ENCODE data around the gene CRYBG1.

CRYBG1 gene

DNA sequence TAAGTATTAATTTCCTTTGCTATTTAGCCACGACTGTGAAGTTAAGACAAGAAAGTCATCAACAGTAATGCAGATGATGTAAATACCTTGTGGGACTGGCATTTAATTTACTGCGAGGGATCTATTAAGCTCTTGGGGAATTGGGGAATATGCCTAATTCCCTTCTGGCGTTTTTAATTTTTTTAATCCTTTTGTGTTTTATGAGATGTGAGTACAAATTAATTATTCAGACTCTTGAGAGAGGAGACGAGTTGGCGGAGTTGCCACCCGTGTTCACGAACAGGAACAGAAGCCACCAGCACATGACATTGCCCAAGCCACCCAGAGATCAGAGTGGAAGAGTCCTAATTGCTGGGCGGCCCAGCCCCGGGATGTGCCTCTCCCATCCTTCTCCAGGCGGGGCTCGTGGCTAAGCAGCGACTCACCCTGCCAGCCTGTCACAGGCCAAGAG is 533 bp upstream of the CRYBG1 start:
- Histone ChIP-seq H3K27me3 (replicated peaks; ENCODE audit: insufficient read depth, low read length) (peaks cover 11% of the 10 kb centered on the region), H3F3A (ENCODE audit: insufficient read depth, low read length) (no peaks in the 10 kb centered on the region), H2AFZ (ENCODE audit: low read length) (peak overlapping the region; percentile 69; the same call in 1 of the 2 replicates), H3K4me3 (ENCODE audit: low read length) (peak overlapping the region; percentile 51), H3K9me3 (replicated peaks; ENCODE audit: insufficient read depth, low read length) (no peaks in the 10 kb centered on the region), H3K27ac (ENCODE audit: low read length) (no peak overlapping the region), H3K4me1 (ENCODE audit: low read length) (peaks cover 9% of the 10 kb centered on the region), H3K9ac (ENCODE audit: low read length) (no peak overlapping the region), H3K9me2 (replicated peaks; ENCODE audit: insufficient read depth, low read length) (no peaks in the 10 kb centered on the region), H3K36me3 (replicated peaks; ENCODE audit: insufficient read depth, low read length) (no peaks in the 10 kb centered on the region), H4K20me1 (ENCODE audit: insufficient read depth, low read length) (no peaks in the 10 kb centered on the region), H3K79me2 (ENCODE audit: low read length) (no peaks in the 10 kb centered on the region), H3K4me2 (ENCODE audit: low read depth, low read length) (peak overlapping the region; percentile 76)
- TF ChIP-seq EZH2phosphoT487 (IDR thresholded peaks at IDR 0.05; ENCODE audit: low read length) (no peak), CTCF (IDR thresholded peaks at IDR 0.05; ENCODE audit: low read length) (no peak), EZH2 (optimal IDR thresholded peaks at IDR 0.05; ENCODE audit: low read depth, low read length) (no peak)
- DNase-seq: no peak

- Histone ChIP-seq H3K9me2 (replicated peaks; ENCODE audit: insufficient read depth, low read length) (no peaks in the 10 kb centered on the region), H2AFZ (ENCODE audit: low read length) (peak overlapping the region; percentile 85), H3K27ac (ENCODE audit: low read length) (no peak overlapping the region), H3K27me3 (replicated peaks; ENCODE audit: insufficient read depth, low read length) (peaks cover 11% of the 10 kb centered on the region), H3K9ac (ENCODE audit: low read length) (no peak overlapping the region), H3K79me2 (ENCODE audit: low read length) (no peaks in the 10 kb centered on the region), H3K4me1 (ENCODE audit: low read length) (peaks cover 9% of the 10 kb centered on the region), H3K9me3 (replicated peaks; ENCODE audit: insufficient read depth, low read length) (no peaks in the 10 kb centered on the region), H3K4me3 (ENCODE audit: low read length) (peak overlapping the region; percentile 69), H3K36me3 (replicated peaks; ENCODE audit: insufficient read depth, low read length) (no peaks in the 10 kb centered on the region), H3F3A (ENCODE audit: insufficient read depth, low read length) (no peaks in the 10 kb centered on the region), H4K20me1 (ENCODE audit: insufficient read depth, low read length) (no peaks in the 10 kb centered on the region), H3K4me2 (ENCODE audit: low read depth, low read length) (peak overlapping the region; percentile 76)
- TF ChIP-seq EZH2phosphoT487 (IDR thresholded peaks at IDR 0.05; ENCODE audit: low read length): no peak
- no peak for TF ChIP-seq CTCF (IDR thresholded peaks at IDR 0.05; ENCODE audit: low read length)
- TF ChIP-seq EZH2 (optimal IDR thresholded peaks at IDR 0.05; ENCODE audit: low read depth, low read length): no peak
- no peak for DNase-seq
Measured at GRCh38 chr6:106360989-106361430, 493 bp downstream of the CRYBG1 start.

DNA sequence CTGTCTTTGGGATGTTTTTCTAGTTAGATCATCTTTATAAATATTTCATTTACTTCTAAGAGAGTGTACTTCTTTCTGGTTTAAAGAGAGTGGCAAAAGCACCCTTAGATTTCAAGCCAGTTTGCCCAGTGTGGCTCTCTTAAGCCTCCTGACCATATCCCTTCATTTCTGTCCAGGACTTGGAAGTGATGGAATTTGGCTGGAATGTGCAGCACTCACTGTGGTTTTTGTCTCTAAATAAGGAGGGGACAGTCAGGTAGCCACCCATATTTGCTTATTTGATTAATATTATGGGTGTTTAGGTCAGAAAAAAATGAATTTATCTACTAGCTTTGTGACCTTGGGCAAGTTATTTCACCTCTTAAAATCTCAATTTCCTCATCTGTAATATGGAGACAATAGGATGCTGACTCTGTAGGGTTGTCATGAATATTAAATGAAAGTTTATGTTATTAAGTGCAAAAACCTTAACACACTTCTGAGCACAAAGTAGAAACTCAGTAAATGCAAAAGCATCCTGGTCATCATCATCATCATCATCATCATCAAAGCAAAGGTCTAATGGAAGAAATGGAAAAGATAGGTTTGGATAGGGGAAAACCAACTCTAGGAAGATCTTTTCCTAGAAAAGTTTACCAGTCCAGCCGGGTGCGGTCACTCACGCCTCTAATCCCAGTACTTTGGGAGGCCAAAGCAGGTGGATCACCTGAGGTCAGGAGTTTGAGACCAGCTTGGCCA is 3.1 kb downstream of the CRYBG1 start:
- no peaks in the 10 kb centered on the region for H3K9me3 ChIP-seq (replicated peaks; ENCODE audit: insufficient read depth, low read length)
- no peak overlapping the region for H3K27ac ChIP-seq (ENCODE audit: low read length)
- H3F3A ChIP-seq (ENCODE audit: insufficient read depth, low read length): no peaks in the 10 kb centered on the region
- H3K4me2 ChIP-seq (ENCODE audit: low read depth, low read length): no peak overlapping the region
- no peak for TF ChIP-seq EZH2 (optimal IDR thresholded peaks at IDR 0.05; ENCODE audit: low read depth, low read length)
- TF ChIP-seq EZH2phosphoT487 (IDR thresholded peaks at IDR 0.05; ENCODE audit: low read length): no peak
- TF ChIP-seq CTCF (IDR thresholded peaks at IDR 0.05; ENCODE audit: low read length): no peak
- no peaks in the 10 kb centered on the region for H3K79me2 ChIP-seq (ENCODE audit: low read length)
- H3K36me3 ChIP-seq (replicated peaks; ENCODE audit: insufficient read depth, low read length): no peaks in the 10 kb centered on the region
- DNase-seq: no peak
- H3K27me3 ChIP-seq (replicated peaks; ENCODE audit: insufficient read depth, low read length): peaks cover 11% of the 10 kb centered on the region
- no peak overlapping the region for H3K9ac ChIP-seq (ENCODE audit: low read length)
- no peak overlapping the region for H2AFZ ChIP-seq (ENCODE audit: low read length)
- peaks cover 9% of the 10 kb centered on the region for H3K4me1 ChIP-seq (ENCODE audit: low read length)
- H3K4me3 ChIP-seq (ENCODE audit: low read length): no peak overlapping the region
- H4K20me1 ChIP-seq (ENCODE audit: insufficient read depth, low read length): no peaks in the 10 kb centered on the region
- no peaks in the 10 kb centered on the region for H3K9me2 ChIP-seq (replicated peaks; ENCODE audit: insufficient read depth, low read length)
